Left lobe of liver (tissue), 2 donors: Measurements from ENCODE around the gene SLC30A9. TPM values are rescaled to one million over a fixed set of nuclear protein-coding genes. Genes with fewer than 3 reads are reported as not detected.

Experiments used
- ATAC-seq: fragments of 200-7000 bp; cut with Tn5 transposase; one replicate; pipeline ENCODE4 v1.9.1; 2020; ENCODE audit warnings: mild to moderate bottlenecking, moderate library complexity
- DNase-seq: peaks from one replicate; pipeline ENCODE4 v3.0.0-alpha.2; 2020; ENCODE audit warnings: low spot score
- total RNA-seq: library from RNA; stranded (reverse); gene quantifications from one replicate; pipeline ENCODE4 v1.2.1, GENCODE V29; 2021
- donor health status: DM: no; HTN: no; CAD: no; lungs with moderate emphysema.
- donor health status: DM: no; HTN: yes; CAD: no.

Gene SLC30A9
- total RNA-seq, 1 donor from 2014 or later = 22.4 TPM

DNA sequence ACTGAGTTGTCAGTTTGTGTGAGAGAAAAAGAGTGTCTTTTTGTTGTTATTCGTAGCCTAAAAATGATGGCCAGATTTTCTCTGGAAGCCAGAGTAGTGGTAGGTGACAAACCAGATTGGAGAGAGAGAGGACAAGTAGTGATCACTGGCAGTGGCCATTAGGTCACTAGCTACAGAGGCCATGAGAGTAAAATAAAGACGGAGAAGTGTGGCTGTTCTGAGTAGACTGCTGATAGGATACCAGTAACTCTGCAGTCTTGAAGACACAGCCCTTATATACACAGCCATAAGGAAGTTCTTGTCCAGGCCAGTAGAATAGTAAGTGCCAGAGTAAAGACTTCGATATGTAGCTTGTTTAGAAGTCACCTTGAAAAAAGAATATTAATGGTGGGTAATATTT, 7.7 kb downstream of the SLC30A9 start:
- ATAC-seq (no peak), DNase-seq (no peak)

- no peak for DNase-seq
- no peak for ATAC-seq
These were observed 9.0 kb downstream of the SLC30A9 start for GRCh38 chr4:41999321-41999720.

DNA sequence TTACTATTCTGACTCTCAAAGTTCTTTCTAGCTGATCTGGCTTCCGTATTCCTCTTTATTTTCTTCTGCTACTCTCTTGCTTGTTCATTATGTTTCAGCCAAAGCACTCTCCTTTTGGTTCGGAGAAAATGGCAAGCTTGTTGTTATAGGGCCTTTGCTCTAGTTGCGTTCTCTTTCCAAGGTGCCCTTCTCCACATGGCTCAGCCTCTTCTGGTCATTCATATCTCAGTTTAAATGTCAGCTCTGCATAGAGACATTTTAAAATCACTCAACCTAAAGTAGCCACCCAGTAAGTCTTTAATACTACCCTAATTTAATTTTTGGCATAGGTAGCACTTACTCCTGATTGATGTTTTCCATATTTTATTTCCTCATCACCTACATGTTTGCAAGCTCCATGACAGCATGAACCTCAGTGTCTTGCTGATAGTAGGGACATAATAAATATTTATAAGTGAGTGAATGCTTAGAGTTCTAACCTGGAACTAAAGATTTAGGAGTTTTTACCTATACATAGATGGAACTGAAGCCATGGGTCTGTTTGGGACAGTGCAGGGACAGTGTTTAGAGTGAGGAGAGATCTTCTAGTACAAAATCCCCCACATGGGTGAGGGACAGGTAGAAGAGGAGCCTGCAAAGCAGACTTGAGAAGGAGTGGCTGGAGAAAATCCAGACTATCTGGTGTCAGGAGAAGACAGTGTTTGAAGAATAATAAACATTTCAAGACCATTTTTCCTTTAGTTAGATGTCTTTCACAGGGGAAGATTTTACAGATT, 17.9 kb downstream of the SLC30A9 start:
- DNase-seq (no peak), ATAC-seq (no peak)

DNA sequence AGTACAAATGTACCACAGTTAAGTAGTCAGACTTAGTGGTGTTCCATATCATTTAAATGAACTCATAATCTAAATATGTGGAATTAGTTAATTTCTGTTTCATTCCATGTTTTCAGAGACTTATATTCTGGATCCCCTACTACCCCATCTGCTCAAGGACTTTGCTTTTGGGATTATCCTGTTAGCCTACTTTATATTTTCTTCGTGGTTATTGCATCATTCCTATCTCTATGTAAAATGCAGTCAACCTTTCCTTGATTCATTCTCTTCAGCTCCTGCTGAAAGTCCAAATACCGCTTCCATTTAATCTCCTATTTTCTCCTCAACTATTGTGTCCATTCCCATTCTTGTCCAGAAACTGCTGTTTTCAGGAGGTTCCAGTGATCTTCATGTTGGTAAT, 25.1 kb downstream of the SLC30A9 start:
- no peak for DNase-seq
- no peak for ATAC-seq

DNA sequence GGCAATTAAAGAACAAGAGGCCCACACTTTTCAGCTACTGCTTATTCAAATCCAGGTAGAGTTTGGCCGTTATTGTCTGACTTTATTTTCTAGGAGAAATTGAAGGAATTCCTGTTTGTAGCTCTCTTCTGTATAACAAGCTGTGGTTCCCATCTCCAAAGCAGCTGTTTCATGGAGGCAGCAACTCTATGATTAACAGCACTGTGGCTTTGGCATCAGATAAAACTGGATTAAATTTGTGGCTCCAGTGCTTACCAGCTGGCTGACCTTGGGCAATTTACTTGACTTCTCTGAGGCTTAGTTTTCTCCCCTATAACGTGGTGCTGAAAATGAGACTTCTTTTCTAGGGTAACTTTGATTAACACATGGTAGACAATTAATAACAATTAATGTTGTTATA, 28.1 kb downstream of the SLC30A9 start:
- ATAC-seq = no peak

GRCh38 chr4:42048394-42048793, 58.1 kb downstream of the SLC30A9 start:
- ATAC-seq = no peak
- DNase-seq = no peak

More for the DNA sequence above, 28.1 kb downstream of the SLC30A9 start:
- no peak for DNase-seq

- ATAC-seq (no peak), DNase-seq (no peak)
These were observed 60.4 kb downstream of the SLC30A9 start for GRCh38 chr4:42050516-42051249.

- DNase-seq (no peak), ATAC-seq (no peak)
These were observed 76.1 kb downstream of the SLC30A9 start for GRCh38 chr4:42066402-42066801.

DNA sequence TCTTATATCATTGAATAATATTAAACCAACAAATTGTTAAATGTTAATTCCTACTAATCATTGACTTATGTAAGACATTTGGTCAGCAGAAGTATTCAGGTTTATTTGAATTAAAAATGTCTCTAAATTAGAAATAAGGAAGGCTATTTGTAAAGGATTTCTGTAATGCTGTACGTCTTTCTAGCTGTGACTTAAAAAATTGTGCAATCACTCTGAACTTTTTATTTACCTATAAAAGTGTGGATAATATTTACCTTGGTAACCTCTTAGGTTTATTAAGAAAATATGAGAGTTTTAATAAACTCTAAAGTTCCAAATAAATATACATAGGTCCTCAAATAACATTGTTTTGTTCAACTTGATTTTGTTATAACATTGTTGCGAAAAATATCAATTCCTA, 76.9 kb downstream of the SLC30A9 start:
- no peak for ATAC-seq
- no peak for DNase-seq

DNA sequence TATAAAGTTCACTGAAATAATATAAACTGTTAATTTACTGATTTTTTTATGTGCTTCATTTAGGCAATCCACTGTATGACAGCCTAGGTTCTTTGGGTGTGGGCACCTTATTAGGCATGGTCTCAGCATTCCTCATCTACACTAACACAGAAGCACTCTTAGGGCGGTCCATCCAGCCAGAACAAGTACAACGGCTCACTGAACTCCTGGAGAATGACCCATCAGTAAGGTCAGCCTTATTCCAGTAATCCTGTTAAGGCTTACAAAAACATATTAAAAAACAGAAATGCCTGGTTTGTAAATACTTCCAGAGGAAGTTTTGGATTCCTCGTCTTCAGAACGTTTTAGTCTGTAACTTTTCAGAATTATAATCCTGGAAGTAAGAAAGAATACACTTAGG, 80.1 kb downstream of the SLC30A9 start:
- ATAC-seq (no peak), DNase-seq (no peak)

GRCh38 chr4:42074294-42074693, 84.0 kb downstream of the SLC30A9 start:
- DNase-seq = no peak
- no peak for ATAC-seq

GRCh38 chr4:42078184-42078801, 88.0 kb downstream of the SLC30A9 start:
- ATAC-seq (no peak), DNase-seq (no peak)

DNA sequence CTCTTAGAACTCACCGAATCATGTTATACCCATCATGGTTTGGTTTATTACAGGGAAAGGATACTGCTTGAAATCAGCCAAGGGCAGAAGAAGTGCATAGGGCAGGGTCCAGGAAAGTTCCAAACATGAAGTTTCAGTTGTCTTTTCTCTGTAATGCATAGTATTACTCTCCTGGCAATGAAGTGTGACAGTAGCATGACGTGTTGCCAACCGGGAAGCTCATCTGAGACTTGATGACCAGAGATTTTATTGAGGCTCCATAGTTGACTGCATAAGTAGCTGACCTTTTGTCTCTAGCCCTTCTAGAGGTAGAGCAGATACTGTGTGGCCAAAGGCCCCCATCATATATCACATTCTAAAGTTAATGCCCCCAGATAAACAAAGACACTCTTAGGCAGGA, 90.0 kb downstream of the SLC30A9 start:
- ATAC-seq = no peak
- no peak for DNase-seq

DNA sequence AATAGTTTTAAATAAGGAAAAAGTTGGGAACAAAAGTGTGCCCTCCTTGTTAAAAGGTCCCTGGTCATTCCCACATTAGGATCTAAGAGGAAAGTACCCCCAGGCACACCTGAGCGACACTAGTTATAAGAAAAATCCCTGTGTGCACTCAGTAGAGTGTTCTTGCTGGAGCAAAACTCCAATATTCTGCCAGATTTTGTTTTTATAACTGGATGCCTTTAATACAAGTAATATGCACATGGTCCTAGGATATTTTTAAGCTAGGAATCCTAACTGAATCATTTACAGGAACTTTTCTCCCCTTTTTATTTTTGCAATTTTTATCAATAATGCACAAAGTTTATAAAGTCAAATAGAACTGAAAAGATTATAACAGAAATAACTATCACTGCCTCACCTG, 93.5 kb downstream of the SLC30A9 start:
- DNase-seq (no peak), ATAC-seq (no peak)

- DNase-seq (no peak), ATAC-seq (no peak)
These were observed 98.1 kb downstream of the SLC30A9 start for GRCh38 chr4:42088386-42088785.

- DNase-seq (no peak), ATAC-seq (no peak)
These were observed 111.2 kb downstream of the SLC30A9 start for GRCh38 chr4:42101446-42101975.

DNA sequence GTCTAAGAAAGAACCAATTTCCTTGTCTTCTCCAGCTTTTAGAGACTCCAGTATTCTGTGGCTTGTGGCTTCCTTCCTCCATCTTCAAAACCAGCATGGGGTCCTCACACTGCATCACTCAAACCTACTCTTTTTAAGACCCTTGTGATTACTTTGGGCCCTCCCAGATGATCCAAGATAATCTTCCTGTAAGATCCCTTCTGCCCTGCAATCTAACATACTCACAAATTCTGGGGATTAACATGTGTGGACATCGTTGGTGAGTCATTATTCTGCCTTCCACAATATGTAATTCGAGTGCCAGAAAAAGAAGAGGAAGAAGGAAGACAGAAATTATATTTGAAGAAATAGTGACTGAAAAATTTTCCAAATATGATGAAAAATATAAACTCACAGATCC, 114.2 kb downstream of the SLC30A9 start:
- no peak for DNase-seq
- ATAC-seq = no peak

GRCh38 chr4:42112846-42113245, 122.5 kb downstream of the SLC30A9 start:
- DNase-seq (no peak), ATAC-seq (no peak)

DNA sequence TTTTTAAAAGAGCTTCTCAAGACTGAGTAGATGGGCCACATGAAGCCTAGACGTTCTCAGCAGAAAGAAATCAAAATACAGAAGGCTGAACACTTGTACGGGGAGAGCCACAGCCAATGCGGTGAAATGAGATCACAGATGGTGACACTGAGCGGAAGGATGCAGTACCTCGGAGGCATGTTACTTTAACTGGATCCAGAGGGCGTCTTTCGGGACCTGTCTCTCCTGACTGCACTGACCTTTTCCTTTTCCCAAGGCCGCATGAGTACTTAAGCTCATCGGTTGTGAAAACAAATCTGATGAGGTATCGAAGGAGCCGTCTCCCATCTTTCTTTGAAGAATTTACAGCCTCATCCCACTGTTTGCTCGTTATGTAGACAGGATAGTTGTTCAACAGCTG, 129.6 kb downstream of the SLC30A9 start:
- no peak for ATAC-seq

DNA sequence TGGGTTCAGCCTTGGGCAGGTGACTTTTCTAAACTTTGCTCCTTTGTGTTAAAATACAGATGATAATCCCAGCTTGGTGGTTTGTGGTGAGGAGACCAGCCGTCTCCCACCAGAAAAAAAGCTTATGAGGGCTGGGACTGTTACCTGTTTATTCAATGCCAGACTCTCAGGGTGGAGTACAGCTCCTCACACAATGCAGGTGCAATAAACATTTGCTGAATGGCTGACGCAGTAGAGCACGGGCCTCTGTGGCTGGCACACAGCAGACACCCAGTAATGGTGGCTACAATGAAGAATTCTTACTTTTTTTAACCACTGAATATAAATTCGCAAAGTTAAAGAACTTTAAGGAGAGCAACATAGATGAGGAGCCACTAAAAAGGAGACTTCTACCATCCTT, 131.9 kb downstream of the SLC30A9 start:
- no peak for DNase-seq
- no peak for ATAC-seq

More for the DNA sequence above, 129.6 kb downstream of the SLC30A9 start:
- DNase-seq = no peak

- ATAC-seq = no peak
- DNase-seq = no peak
These were observed 132.8 kb downstream of the SLC30A9 start for GRCh38 chr4:42123071-42123644.
